HG03196 (cell line): ENCODE results near the gene COMP.

Experiments
- ATAC-seq: cut with Tn5 transposase; IDR thresholded peaks from one replicate; pipeline ENCODE4 v1.9.1; 2021; ENCODE audit not compliant: unreplicated experiment

The COMP gene

GRCh38 chr19:18770663-18771327 lies 20.3 kb downstream of the COMP start:
- no peak for ATAC-seq

GRCh38 chr19:18769989-18770528 lies 21.0 kb downstream of the COMP start:
- no peak for ATAC-seq

- ATAC-seq: no peak
These were observed 21.9 kb downstream of the COMP start for GRCh38 chr19:18768997-18769891.

- ATAC-seq: no peak
These were observed 22.9 kb downstream of the COMP start for GRCh38 chr19:18768046-18768771.

GRCh38 chr19:18765224-18765623 lies 25.9 kb downstream of the COMP start:
- ATAC-seq: no peak

GRCh38 chr19:18764591-18765051 lies 26.5 kb downstream of the COMP start:
- ATAC-seq: no peak

- no peak for ATAC-seq
These were observed 27.2 kb downstream of the COMP start for GRCh38 chr19:18763674-18764590.

GRCh38 chr19:18762125-18763023 lies 28.7 kb downstream of the COMP start:
- no peak for ATAC-seq

- ATAC-seq: no peak
These were observed 29.5 kb downstream of the COMP start for GRCh38 chr19:18761531-18762110.

- no peak for ATAC-seq
These were observed 30.4 kb downstream of the COMP start for GRCh38 chr19:18760440-18761383.

GRCh38 chr19:18759995-18760426 lies 31.1 kb downstream of the COMP start:
- no peak for ATAC-seq

- no peak for ATAC-seq
These were observed 31.7 kb downstream of the COMP start for GRCh38 chr19:18759304-18759994.

- no peak for ATAC-seq
These were observed 34.2 kb downstream of the COMP start for GRCh38 chr19:18756896-18757295.

- ATAC-seq: no peak
These were observed 36.6 kb downstream of the COMP start for GRCh38 chr19:18754501-18754900.

- no peak for ATAC-seq
These were observed 39.5 kb downstream of the COMP start for GRCh38 chr19:18751571-18751970.

GRCh38 chr19:18750295-18750970 lies 40.7 kb downstream of the COMP start:
- ATAC-seq: no peak
